ENCODE data around the gene TMEM30B. TPM values are rescaled to one million over a fixed set of nuclear protein-coding genes. Genes with fewer than 3 reads are reported as not detected.

The TMEM30B gene
- total RNA-seq, 4 donors from 2014 or later, result 6.6 to 128 (median 81.9) TPM

- Histone ChIP-seq H3K36me3 (no peaks in the 10 kb centered on the region), H3K9me3 (no peaks in the 10 kb centered on the region), H3K4me3 (no peak overlapping the region), H3K27me3 (no peaks in the 10 kb centered on the region), H3K27ac (no peak overlapping the region), H3K4me1 (no peaks in the 10 kb centered on the region)
- TF ChIP-seq CTCF (IDR thresholded peaks at IDR 0.05) (no peak), POLR2A (IDR thresholded peaks at IDR 0.05) (no peak)
- no peak for DNase-seq
Measured at GRCh38 chr14:61229981-61230380, 51.2 kb downstream of the TMEM30B start.

- Histone ChIP-seq H3K4me1 (no peaks in the 10 kb centered on the region), H3K4me3 (no peak overlapping the region), H3K27me3 (no peaks in the 10 kb centered on the region), H3K27ac (no peak overlapping the region), H3K36me3 (no peaks in the 10 kb centered on the region), H3K9me3 (no peaks in the 10 kb centered on the region)
- DNase-seq, result no peak
- TF ChIP-seq POLR2A (IDR thresholded peaks at IDR 0.05), result no peak
- TF ChIP-seq CTCF (IDR thresholded peaks at IDR 0.05), result no peak
Measured at GRCh38 chr14:61229475-61229888, 51.7 kb downstream of the TMEM30B start.

- Histone ChIP-seq H3K4me1 (no peaks in the 10 kb centered on the region), H3K4me3 (no peak overlapping the region), H3K36me3 (no peaks in the 10 kb centered on the region), H3K27me3 (no peaks in the 10 kb centered on the region), H3K27ac (no peak overlapping the region), H3K9me3 (no peaks in the 10 kb centered on the region)
- DNase-seq, result no peak
- no peak for TF ChIP-seq POLR2A (IDR thresholded peaks at IDR 0.05)
- no peak for TF ChIP-seq CTCF (IDR thresholded peaks at IDR 0.05)
Measured at GRCh38 chr14:61227884-61228591, 53.1 kb downstream of the TMEM30B start.

Other genes with a start within 250 kb of the TMEM30B start
- gene PRKCH, start 40.2 kb upstream of the TMEM30B start, total RNA-seq, result 10 to 100 TPM; 32.5 to 64.2 (median 53.0) TPM

Data from Peyer's patch (tissue), 4 donors.